ENCODE data around the gene TSPAN2. TPM values are rescaled to one million over a fixed set of nuclear protein-coding genes. Genes with fewer than 3 reads are reported as not detected.
"Not testable (repeated sequence)": the region's sequence is repeated elsewhere in the genome, so short reads cannot be mapped to it uniquely, and the experiment has no call there.

The TSPAN2 gene
- total and polyA plus RNA-seq, 4 donors: 0.13 to 1.5 (median 0.30) TPM

DNA sequence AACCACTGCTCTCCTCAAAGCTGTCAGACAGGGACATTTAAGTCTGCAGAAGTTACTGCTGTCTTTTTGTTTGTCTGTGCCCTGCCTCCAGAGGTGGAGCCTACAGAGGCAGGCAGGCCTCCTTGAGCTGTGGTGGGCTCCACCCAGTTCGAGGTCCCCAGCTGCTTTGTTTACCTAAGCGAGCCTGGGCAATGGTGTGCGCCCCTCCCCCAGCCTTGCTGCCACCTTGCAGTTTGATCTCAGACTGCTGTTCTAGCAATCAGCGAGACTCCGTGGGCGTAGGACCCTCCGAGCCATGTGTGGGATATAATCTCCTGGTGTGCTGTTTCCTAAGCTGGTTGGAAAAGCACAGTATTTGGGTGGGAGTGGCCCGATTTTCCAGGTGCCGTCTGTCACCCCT lies 69.8 kb downstream of the TSPAN2 start:
- not testable (repeated sequence) for H3K9me3 ChIP-seq (ENCODE audit: control insufficient read depth in 4 of 4, low read length in 3 of 4); H3K36me3 ChIP-seq (ENCODE audit: control insufficient read depth in 4 of 4, insufficient read depth in 3 of 4, low read depth in 1 of 4, low read length in 3 of 4); DNase-seq (ENCODE audit: low spot score); H3K27ac ChIP-seq (ENCODE audit: low read depth in 1 of 2, low read length in 2 of 2); H3K4me3 ChIP-seq (ENCODE audit: low read depth in 1 of 3, low read length in 3 of 3); H3K27me3 ChIP-seq (ENCODE audit: control insufficient read depth in 4 of 4, insufficient read depth in 4 of 4, low read length in 3 of 4); H3K9ac ChIP-seq (ENCODE audit: low read depth in 1 of 2, low read length in 2 of 2); H3K4me1 ChIP-seq (ENCODE audit: control insufficient read depth in 4 of 4, insufficient read depth in 4 of 4, low read length in 3 of 4)
- WGBS: 85% methylated on average over 9 of the region's 9 CpGs

DNA sequence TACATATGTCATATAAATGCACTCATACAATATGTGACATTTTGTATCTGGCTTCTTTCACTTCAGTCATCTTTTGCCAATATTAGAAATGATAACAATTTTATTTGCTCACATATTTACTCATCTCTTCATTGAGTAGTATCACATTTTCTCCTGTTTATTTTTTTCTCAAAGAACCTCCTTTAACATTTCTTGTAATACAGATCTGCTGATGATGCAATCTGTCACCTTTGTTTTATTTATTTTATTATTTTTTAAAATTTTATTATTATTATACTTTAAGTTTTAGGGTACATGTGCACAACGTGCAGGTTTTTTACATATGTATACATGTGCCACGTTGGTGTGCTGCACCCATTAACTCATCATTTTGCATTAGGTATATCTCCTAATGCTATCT lies 75.5 kb downstream of the TSPAN2 start:
- Histone ChIP-seq H3K36me3 (ENCODE audit: control insufficient read depth in 4 of 4, insufficient read depth in 3 of 4, low read depth in 1 of 4, low read length in 3 of 4) (no peaks in the 10 kb centered on the region), H3K4me3 (ENCODE audit: low read depth in 1 of 3, low read length in 3 of 3) (no peak overlapping the region), H3K27ac (ENCODE audit: low read depth in 1 of 2, low read length in 2 of 2) (no peak overlapping the region), H3K9ac (ENCODE audit: low read depth in 1 of 2, low read length in 2 of 2) (no peak overlapping the region), H3K4me1 (ENCODE audit: control insufficient read depth in 4 of 4, insufficient read depth in 4 of 4, low read length in 3 of 4) (no peaks in the 10 kb centered on the region), H3K9me3 (ENCODE audit: control insufficient read depth in 4 of 4, low read length in 3 of 4) (no peaks in the 10 kb centered on the region), H3K27me3 (ENCODE audit: control insufficient read depth in 4 of 4, insufficient read depth in 4 of 4, low read length in 3 of 4) (no peaks in the 10 kb centered on the region)
- no peak for DNase-seq (ENCODE audit: low spot score)
- WGBS: 87% methylated on average over 2 of the region's 2 CpGs
- TF ChIP-seq, protein P1, sequence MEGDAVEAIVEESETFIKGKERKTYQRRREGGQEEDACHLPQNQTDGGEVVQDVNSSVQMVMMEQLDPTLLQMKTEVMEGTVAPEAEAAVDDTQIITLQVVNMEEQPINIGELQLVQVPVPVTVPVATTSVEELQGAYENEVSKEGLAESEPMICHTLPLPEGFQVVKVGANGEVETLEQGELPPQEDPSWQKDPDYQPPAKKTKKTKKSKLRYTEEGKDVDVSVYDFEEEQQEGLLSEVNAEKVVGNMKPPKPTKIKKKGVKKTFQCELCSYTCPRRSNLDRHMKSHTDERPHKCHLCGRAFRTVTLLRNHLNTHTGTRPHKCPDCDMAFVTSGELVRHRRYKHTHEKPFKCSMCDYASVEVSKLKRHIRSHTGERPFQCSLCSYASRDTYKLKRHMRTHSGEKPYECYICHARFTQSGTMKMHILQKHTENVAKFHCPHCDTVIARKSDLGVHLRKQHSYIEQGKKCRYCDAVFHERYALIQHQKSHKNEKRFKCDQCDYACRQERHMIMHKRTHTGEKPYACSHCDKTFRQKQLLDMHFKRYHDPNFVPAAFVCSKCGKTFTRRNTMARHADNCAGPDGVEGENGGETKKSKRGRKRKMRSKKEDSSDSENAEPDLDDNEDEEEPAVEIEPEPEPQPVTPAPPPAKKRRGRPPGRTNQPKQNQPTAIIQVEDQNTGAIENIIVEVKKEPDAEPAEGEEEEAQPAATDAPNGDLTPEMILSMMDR (IDR thresholded peaks at IDR 0.05; ENCODE audit: low read depth, low read length, missing input control): no peak
- TF ChIP-seq HNF4A (conservative IDR thresholded peaks at IDR 0.05) (no peak), RAD21 (IDR thresholded peaks at IDR 0.05) (no peak), NR2F2 (IDR thresholded peaks at IDR 0.05) (no peak), TAF1 (conservative IDR thresholded peaks at IDR 0.05) (no peak), JUND (IDR thresholded peaks at IDR 0.05) (no peak), GABPA (IDR thresholded peaks at IDR 0.05 in 1 of 2, conservative IDR thresholded peaks at IDR 0.05 in 1 of 2) (no peak), SP1 (IDR thresholded peaks at IDR 0.05) (no peak), HNF4G (IDR thresholded peaks at IDR 0.05) (no peak), YY1 (IDR thresholded peaks at IDR 0.05) (no peak), RXRA (IDR thresholded peaks at IDR 0.05) (no peak)
- TF ChIP-seq, protein P2, sequence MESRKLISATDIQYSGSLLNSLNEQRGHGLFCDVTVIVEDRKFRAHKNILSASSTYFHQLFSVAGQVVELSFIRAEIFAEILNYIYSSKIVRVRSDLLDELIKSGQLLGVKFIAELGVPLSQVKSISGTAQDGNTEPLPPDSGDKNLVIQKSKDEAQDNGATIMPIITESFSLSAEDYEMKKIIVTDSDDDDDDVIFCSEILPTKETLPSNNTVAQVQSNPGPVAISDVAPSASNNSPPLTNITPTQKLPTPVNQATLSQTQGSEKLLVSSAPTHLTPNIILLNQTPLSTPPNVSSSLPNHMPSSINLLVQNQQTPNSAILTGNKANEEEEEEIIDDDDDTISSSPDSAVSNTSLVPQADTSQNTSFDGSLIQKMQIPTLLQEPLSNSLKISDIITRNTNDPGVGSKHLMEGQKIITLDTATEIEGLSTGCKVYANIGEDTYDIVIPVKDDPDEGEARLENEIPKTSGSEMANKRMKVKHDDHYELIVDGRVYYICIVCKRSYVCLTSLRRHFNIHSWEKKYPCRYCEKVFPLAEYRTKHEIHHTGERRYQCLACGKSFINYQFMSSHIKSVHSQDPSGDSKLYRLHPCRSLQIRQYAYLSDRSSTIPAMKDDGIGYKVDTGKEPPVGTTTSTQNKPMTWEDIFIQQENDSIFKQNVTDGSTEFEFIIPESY (IDR thresholded peaks at IDR 0.05): no peak
- TF ChIP-seq, protein P3, sequence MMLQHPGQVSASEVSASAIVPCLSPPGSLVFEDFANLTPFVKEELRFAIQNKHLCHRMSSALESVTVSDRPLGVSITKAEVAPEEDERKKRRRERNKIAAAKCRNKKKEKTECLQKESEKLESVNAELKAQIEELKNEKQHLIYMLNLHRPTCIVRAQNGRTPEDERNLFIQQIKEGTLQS (IDR thresholded peaks at IDR 0.05): no peak
- TF ChIP-seq, protein P4, sequence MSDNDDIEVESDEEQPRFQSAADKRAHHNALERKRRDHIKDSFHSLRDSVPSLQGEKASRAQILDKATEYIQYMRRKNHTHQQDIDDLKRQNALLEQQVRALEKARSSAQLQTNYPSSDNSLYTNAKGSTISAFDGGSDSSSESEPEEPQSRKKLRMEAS (IDR thresholded peaks at IDR 0.05): no peak

DNA sequence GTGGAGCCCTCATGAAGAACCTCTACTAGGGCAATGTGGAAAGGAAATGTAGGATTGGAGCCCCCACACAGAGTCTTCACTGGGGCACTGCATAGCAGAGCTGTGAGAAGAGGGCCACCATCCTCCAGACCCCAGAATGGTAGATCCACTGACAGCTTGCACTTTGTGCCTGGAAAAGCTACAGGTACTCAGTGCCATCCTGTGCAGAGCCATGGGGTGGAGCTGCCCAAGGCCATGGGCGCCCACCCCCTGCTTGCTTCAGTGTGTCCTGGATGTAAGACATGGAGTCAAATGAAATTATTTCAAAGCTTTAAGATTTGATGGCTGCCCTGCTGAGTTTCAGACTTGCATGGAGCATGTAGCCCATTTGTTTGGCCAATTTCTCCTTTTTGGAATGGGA lies 76.9 kb downstream of the TSPAN2 start:
- Histone ChIP-seq H3K27ac (ENCODE audit: low read depth in 1 of 2, low read length in 2 of 2) (no peak overlapping the region), H3K36me3 (ENCODE audit: control insufficient read depth in 4 of 4, insufficient read depth in 3 of 4, low read depth in 1 of 4, low read length in 3 of 4) (no peaks in the 10 kb centered on the region), H3K4me3 (ENCODE audit: low read depth in 1 of 3, low read length in 3 of 3) (no peak overlapping the region), H3K9me3 (ENCODE audit: control insufficient read depth in 4 of 4, low read length in 3 of 4) (no peaks in the 10 kb centered on the region), H3K9ac (ENCODE audit: low read depth in 1 of 2, low read length in 2 of 2) (no peak overlapping the region), H3K27me3 (ENCODE audit: control insufficient read depth in 4 of 4, insufficient read depth in 4 of 4, low read length in 3 of 4) (no peaks in the 10 kb centered on the region), H3K4me1 (ENCODE audit: control insufficient read depth in 4 of 4, insufficient read depth in 4 of 4, low read length in 3 of 4) (no peaks in the 10 kb centered on the region)
- TF ChIP-seq NR2F2 (IDR thresholded peaks at IDR 0.05): no peak
- TF ChIP-seq, protein P3 (IDR thresholded peaks at IDR 0.05): no peak
- no peak for TF ChIP-seq JUND (IDR thresholded peaks at IDR 0.05)
- TF ChIP-seq, protein P5, sequence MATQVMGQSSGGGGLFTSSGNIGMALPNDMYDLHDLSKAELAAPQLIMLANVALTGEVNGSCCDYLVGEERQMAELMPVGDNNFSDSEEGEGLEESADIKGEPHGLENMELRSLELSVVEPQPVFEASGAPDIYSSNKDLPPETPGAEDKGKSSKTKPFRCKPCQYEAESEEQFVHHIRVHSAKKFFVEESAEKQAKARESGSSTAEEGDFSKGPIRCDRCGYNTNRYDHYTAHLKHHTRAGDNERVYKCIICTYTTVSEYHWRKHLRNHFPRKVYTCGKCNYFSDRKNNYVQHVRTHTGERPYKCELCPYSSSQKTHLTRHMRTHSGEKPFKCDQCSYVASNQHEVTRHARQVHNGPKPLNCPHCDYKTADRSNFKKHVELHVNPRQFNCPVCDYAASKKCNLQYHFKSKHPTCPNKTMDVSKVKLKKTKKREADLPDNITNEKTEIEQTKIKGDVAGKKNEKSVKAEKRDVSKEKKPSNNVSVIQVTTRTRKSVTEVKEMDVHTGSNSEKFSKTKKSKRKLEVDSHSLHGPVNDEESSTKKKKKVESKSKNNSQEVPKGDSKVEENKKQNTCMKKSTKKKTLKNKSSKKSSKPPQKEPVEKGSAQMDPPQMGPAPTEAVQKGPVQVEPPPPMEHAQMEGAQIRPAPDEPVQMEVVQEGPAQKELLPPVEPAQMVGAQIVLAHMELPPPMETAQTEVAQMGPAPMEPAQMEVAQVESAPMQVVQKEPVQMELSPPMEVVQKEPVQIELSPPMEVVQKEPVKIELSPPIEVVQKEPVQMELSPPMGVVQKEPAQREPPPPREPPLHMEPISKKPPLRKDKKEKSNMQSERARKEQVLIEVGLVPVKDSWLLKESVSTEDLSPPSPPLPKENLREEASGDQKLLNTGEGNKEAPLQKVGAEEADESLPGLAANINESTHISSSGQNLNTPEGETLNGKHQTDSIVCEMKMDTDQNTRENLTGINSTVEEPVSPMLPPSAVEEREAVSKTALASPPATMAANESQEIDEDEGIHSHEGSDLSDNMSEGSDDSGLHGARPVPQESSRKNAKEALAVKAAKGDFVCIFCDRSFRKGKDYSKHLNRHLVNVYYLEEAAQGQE (IDR thresholded peaks at IDR 0.05): no peak
- no peak for TF ChIP-seq HNF4A (conservative IDR thresholded peaks at IDR 0.05)
- TF ChIP-seq, protein P1 (IDR thresholded peaks at IDR 0.05; ENCODE audit: low read depth, low read length, missing input control): no peak
- TF ChIP-seq RXRA (IDR thresholded peaks at IDR 0.05): no peak
- no peak for TF ChIP-seq FOXA1 (IDR thresholded peaks at IDR 0.05)
- no peak for TF ChIP-seq HNF4G (IDR thresholded peaks at IDR 0.05)
- 63% methylated on average over 1 of the region's 1 CpG for WGBS
- DNase-seq (ENCODE audit: low spot score): no peak

Data from liver (tissue), 9 donors.